ENCODE data around the gene PRKCE.

The PRKCE gene

GRCh38 chr2:45953376-45954027, 302.0 kb downstream of the PRKCE start:
- no peak for TF ChIP-seq CTCF (IDR thresholded peaks at IDR 0.05; ENCODE audit: insufficient read depth, low read depth, low read length, missing control alignments)
- no peak overlapping the region for H3K4me3 ChIP-seq (ENCODE audit: low read length)
- DNase-seq (ENCODE audit: low read depth), result no peak

- no peak for DNase-seq (ENCODE audit: low read depth)
- TF ChIP-seq CTCF (IDR thresholded peaks at IDR 0.05; ENCODE audit: insufficient read depth, low read depth, low read length, missing control alignments), result no peak
- H3K4me3 ChIP-seq (ENCODE audit: low read length), result no peak overlapping the region
Measured at GRCh38 chr2:45954233-45954850, 302.9 kb downstream of the PRKCE start.

- no peak for DNase-seq (ENCODE audit: low read depth)
- no peak for TF ChIP-seq CTCF (IDR thresholded peaks at IDR 0.05; ENCODE audit: insufficient read depth, low read depth, low read length, missing control alignments)
- H3K4me3 ChIP-seq (ENCODE audit: low read length), result no peak overlapping the region
Measured at GRCh38 chr2:45957533-45958227, 306.2 kb downstream of the PRKCE start.

DNA sequence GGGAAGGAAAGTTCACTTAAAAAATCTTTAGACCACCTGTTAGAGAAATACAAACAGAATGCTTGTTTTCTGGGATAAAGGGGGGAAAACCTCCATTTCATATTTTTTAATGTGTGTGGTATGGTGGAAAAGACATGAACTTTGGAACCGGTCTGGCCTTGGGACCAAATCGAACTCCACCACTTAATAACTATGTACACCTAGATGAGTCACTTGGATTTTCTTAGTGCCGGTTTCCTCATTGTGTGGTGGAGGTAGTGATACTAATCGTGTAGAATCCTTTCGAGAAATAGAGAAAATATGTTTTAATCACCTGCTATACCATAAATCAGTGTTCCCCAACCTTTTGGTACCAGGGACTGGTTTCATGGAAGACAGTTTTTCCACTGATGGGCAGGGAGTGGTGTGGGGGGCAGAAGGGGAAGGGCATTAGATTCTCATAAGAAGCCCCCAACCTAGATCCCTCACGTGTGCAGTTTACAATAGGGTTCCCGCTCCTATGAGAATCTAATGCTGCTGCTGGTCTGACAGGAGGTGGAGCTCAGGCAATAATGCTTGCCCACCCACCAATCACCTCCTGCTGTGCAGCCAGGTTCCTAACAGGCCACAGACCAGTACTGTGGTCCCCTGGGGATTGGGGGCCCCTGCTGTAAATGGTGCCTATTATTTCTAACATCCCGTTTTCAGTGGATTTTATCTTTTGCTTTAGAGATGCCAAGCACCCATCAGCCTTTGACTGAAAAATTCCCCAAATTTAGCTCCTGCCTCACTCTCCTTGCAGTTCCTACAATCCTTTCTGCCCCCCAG, 308.8 kb downstream of the PRKCE start:
- no peak for TF ChIP-seq CTCF (IDR thresholded peaks at IDR 0.05; ENCODE audit: insufficient read depth, low read depth, low read length, missing control alignments)
- H3K4me3 ChIP-seq (ENCODE audit: low read length), result no peak overlapping the region
- DNase-seq (ENCODE audit: low read depth), result peak; percentile 38

DNA sequence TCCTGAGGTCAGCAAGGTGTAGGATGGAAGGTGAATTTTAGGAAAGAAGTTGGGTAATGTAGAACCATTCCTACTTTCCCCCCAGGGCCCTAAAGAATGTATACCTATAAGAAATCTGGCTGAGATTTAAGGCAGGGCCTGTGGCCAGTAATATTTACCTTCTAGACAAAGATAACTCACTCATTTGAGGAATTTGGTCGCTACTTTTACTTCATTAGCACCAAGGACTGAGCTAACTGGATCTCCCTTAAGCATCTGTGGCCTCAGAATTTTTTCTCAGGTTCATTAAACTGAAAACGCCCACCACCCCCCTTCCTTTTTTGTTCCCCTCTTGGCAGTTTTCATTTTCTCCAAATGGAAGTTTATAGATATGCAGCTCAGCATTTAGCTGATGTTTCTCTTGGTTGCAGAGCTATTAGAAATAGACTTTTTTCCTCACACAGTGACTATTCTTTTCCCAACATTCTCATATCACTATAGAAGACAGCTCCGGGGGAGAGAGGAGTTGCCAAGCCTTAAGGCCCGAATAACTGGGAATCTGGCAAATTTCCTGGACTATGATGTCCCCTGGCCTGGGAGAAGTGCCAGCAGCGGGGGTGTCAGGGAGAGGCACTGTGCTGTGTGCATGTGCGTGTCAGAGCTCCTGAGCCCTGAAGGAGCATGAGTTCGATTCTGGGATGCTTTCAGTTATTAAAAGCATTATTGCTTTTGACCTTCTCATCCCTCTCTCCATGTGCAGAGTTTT, 310.9 kb downstream of the PRKCE start:
- TF ChIP-seq CTCF (IDR thresholded peaks at IDR 0.05; ENCODE audit: insufficient read depth, low read depth, low read length, missing control alignments), result no peak
- peak; percentile 23 for DNase-seq (ENCODE audit: low read depth)
- no peak overlapping the region for H3K4me3 ChIP-seq (ENCODE audit: low read length)

DNA sequence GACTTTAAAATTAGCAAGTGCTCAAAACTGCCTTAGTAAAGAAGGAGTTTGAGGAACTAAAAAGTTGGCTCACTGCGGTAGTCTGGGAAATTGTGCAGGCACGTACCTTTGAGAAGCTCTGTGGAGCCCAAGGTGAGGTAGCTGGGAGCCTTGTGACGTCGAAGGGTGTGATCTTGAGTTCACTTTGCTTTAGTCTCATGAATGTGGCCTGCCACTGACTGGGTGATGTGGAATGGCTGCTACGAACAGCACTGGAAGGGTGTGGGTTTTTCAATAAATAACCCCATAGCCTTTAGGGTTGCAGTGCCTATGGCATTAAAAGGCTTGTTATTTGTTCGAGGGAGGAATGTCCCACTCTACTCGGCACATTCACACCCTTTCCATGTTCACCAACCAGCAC, 312.3 kb downstream of the PRKCE start:
- TF ChIP-seq CTCF (IDR thresholded peaks at IDR 0.05; ENCODE audit: insufficient read depth, low read depth, low read length, missing control alignments), result no peak
- peak; percentile 70 for DNase-seq (ENCODE audit: low read depth)
- H3K4me3 ChIP-seq (ENCODE audit: low read length), result no peak overlapping the region
